ENCODE data around the gene AKAP1. TPM values are rescaled to one million over a fixed set of nuclear protein-coding genes. Genes with fewer than 3 reads are reported as not detected.
A peak's percentile ranks its signal among the peaks of the same experiment; 100 is the strongest.

Gene AKAP1
- total and polyA plus RNA-seq, 2 experiments from 2014 or later: 8.6 to 10.7 TPM

DNA sequence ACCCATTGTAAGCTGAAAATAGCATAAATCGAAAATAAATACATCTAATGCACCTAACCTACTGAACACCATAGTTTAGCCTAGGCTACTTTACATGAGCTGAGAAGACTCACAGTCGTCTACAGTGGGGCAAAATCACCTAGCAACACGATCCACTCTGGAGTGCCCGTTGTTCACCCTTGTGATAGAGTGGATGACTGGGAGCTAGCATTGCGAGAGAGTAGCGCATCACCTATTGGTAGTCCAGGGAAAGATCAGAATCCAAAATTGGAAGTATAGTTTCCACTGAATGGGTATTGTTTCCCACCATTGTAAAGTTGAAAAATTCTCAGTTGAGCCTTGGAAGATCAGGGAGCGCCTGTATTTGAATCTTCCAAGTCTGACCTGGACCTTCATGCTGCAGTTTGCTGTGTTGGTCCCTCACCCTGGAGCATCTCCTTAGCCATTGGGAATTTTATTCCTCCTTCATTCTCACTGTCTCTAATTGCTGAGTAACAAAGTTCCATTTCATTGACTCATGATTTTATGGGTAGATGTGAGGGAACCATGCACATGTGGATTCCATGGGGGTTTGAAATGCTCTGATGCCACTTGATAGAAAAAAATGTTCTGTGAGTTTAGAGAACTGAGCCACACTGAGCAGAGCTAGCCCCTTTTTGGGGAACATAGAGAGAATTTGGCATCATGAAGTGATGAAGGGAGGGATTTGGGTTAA lies 19.6 kb downstream of the AKAP1 start:
- no peak overlapping the region for H2AFZ ChIP-seq
- no peaks in the 10 kb centered on the region for H3K36me3 ChIP-seq (ENCODE audit: low read depth)
- peaks cover 9% of the 10 kb centered on the region for H3F3A ChIP-seq (ENCODE audit: insufficient read depth)
- no peak overlapping the region for H3K27ac ChIP-seq
- 83 to 84% methylated on average over 7 of the region's 7 CpGs for WGBS, 2 experiments (ENCODE audit: low coverage in 1 of 2, low lambda C conversion rate in 2 of 2, missing lambda C conversion rate in 2 of 2)
- H3K9ac ChIP-seq: no peak overlapping the region
- TF ChIP-seq EZH2 (IDR thresholded peaks at IDR 0.05; ENCODE audit: insufficient read depth, poor library complexity, severe bottlenecking) (no peak), EZH2phosphoT487 (IDR thresholded peaks at IDR 0.05; ENCODE audit: insufficient read depth, low read depth) (no peak)
- DNase-seq: peak; percentile 77
- peaks cover 7% of the 10 kb centered on the region for H3K4me1 ChIP-seq (ENCODE audit: insufficient read depth)
- no peak overlapping the region for H3K4me3 ChIP-seq
- in situ Hi-C loops (cut with MboI): no loop called here
- no peaks in the 10 kb centered on the region; the same call in 1 of the 2 replicates for H4K20me1 ChIP-seq (ENCODE audit: insufficient read depth)
- H3K4me2 ChIP-seq (ENCODE audit: unreplicated experiment): peak overlapping the region; percentile 8
- H3K9me3 ChIP-seq (ENCODE audit: low read depth): no peaks in the 10 kb centered on the region
- no peaks in the 10 kb centered on the region for H3K27me3 ChIP-seq (replicated peaks; ENCODE audit: insufficient read depth)
- H3K9me2 ChIP-seq (ENCODE audit: insufficient read depth): no peaks in the 10 kb centered on the region
- H3K79me2 ChIP-seq (ENCODE audit: insufficient read depth): no peaks in the 10 kb centered on the region

- TF ChIP-seq EZH2phosphoT487 (IDR thresholded peaks at IDR 0.05; ENCODE audit: insufficient read depth, low read depth): no peak
- no peak for TF ChIP-seq EZH2 (IDR thresholded peaks at IDR 0.05; ENCODE audit: insufficient read depth, poor library complexity, severe bottlenecking)
- no peaks in the 10 kb centered on the region for H3K36me3 ChIP-seq (ENCODE audit: low read depth)
- no peak overlapping the region for H2AFZ ChIP-seq
- no peak overlapping the region for H3K9ac ChIP-seq
- H3F3A ChIP-seq (ENCODE audit: insufficient read depth): peaks cover 9% of the 10 kb centered on the region
- 87 to 89% methylated on average over 8 of the region's 8 CpGs for WGBS, 2 experiments (ENCODE audit: low coverage in 1 of 2, low lambda C conversion rate in 2 of 2, missing lambda C conversion rate in 2 of 2)
- H3K27me3 ChIP-seq (replicated peaks; ENCODE audit: insufficient read depth): no peaks in the 10 kb centered on the region
- no peaks in the 10 kb centered on the region for H3K9me3 ChIP-seq (ENCODE audit: low read depth)
- no peak overlapping the region for H3K4me3 ChIP-seq
- H3K79me2 ChIP-seq (ENCODE audit: insufficient read depth): no peaks in the 10 kb centered on the region
- no peaks in the 10 kb centered on the region; the same call in 1 of the 2 replicates for H4K20me1 ChIP-seq (ENCODE audit: insufficient read depth)
- peaks cover 7% of the 10 kb centered on the region for H3K4me1 ChIP-seq (ENCODE audit: insufficient read depth)
- no peak overlapping the region for H3K27ac ChIP-seq
- no peak for DNase-seq
- no peak overlapping the region for H3K4me2 ChIP-seq (ENCODE audit: unreplicated experiment)
- H3K9me2 ChIP-seq (ENCODE audit: insufficient read depth): no peaks in the 10 kb centered on the region
- in situ Hi-C loops (cut with MboI): no loop called here
Observed at GRCh38 chr17:57105591-57105990, 20.5 kb downstream of the AKAP1 start.

DNA sequence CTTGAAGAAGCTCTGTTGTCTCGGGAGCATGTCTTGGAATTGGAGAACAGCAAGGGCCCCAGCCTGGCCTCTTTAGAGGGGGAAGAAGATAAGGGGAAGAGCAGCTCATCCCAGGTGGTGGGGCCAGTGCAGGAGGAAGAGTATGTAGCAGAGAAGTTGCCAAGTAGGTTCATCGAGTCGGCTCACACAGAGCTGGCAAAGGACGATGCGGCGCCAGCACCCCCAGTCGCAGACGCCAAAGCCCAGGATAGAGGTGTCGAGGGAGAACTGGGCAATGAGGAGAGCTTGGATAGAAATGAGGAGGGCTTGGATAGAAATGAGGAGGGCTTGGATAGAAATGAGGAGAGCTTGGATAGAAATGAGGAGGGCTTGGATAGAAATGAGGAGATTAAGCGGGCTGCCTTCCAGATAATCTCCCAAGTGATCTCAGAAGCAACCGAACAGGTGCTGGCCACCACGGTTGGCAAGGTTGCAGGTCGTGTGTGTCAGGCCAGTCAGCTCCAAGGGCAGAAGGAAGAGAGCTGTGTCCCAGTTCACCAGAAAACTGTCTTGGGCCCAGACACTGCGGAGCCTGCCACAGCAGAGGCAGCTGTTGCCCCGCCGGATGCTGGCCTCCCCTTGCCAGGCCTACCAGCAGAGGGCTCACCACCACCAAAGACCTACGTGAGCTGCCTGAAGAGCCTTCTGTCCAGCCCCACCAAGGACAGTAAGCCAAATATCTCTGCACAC lies 21.2 kb downstream of the AKAP1 start:
- no peaks in the 10 kb centered on the region for H3K27me3 ChIP-seq (replicated peaks; ENCODE audit: insufficient read depth)
- H3K4me3 ChIP-seq: no peak overlapping the region
- H3K27ac ChIP-seq: no peak overlapping the region
- no peaks in the 10 kb centered on the region for H3K79me2 ChIP-seq (ENCODE audit: insufficient read depth)
- in situ Hi-C loops (cut with MboI): no loop called here
- no peaks in the 10 kb centered on the region for H3K36me3 ChIP-seq (ENCODE audit: low read depth)
- peaks cover 7% of the 10 kb centered on the region for H3K4me1 ChIP-seq (ENCODE audit: insufficient read depth)
- H3K4me2 ChIP-seq (ENCODE audit: unreplicated experiment): no peak overlapping the region
- no peaks in the 10 kb centered on the region for H3K9me2 ChIP-seq (ENCODE audit: insufficient read depth)
- no peak for DNase-seq
- no peaks in the 10 kb centered on the region; the same call in 1 of the 2 replicates for H4K20me1 ChIP-seq (ENCODE audit: insufficient read depth)
- H2AFZ ChIP-seq: no peak overlapping the region
- H3F3A ChIP-seq (ENCODE audit: insufficient read depth): peaks cover 9% of the 10 kb centered on the region
- H3K9me3 ChIP-seq (ENCODE audit: low read depth): no peaks in the 10 kb centered on the region
- WGBS, 2 experiments (ENCODE audit: low coverage in 1 of 2, low lambda C conversion rate in 2 of 2, missing lambda C conversion rate in 2 of 2): 89 to 91% methylated on average over 17 of the region's 17 CpGs
- H3K9ac ChIP-seq: no peak overlapping the region
- TF ChIP-seq EZH2phosphoT487 (IDR thresholded peaks at IDR 0.05; ENCODE audit: insufficient read depth, low read depth) (no peak), EZH2 (IDR thresholded peaks at IDR 0.05; ENCODE audit: insufficient read depth, poor library complexity, severe bottlenecking) (no peak)

- H3K36me3 ChIP-seq (ENCODE audit: low read depth): no peaks in the 10 kb centered on the region
- WGBS, 2 experiments (ENCODE audit: low coverage in 1 of 2, low lambda C conversion rate in 2 of 2, missing lambda C conversion rate in 2 of 2): 92 to 93% methylated on average over 14 of the region's 14 CpGs
Observed at GRCh38 chr17:57106836-57107497, 21.9 kb downstream of the AKAP1 start.

More at GRCh38 chr17:57106836-57107497, 21.9 kb downstream of the AKAP1 start:
- Histone ChIP-seq H3K9me2 (ENCODE audit: insufficient read depth) (no peaks in the 10 kb centered on the region), H3F3A (ENCODE audit: insufficient read depth) (peaks cover 9% of the 10 kb centered on the region), H2AFZ (no peak overlapping the region), H3K27ac (no peak overlapping the region), H3K4me2 (ENCODE audit: unreplicated experiment) (no peak overlapping the region), H3K9me3 (ENCODE audit: low read depth) (no peaks in the 10 kb centered on the region), H3K27me3 (replicated peaks; ENCODE audit: insufficient read depth) (no peaks in the 10 kb centered on the region), H3K4me3 (no peak overlapping the region), H3K4me1 (ENCODE audit: insufficient read depth) (peaks cover 7% of the 10 kb centered on the region), H3K79me2 (ENCODE audit: insufficient read depth) (no peaks in the 10 kb centered on the region), H4K20me1 (ENCODE audit: insufficient read depth) (no peaks in the 10 kb centered on the region), H3K9ac (no peak overlapping the region)
- in situ Hi-C loops (cut with MboI): no loop called here
- TF ChIP-seq EZH2phosphoT487 (IDR thresholded peaks at IDR 0.05; ENCODE audit: insufficient read depth, low read depth): no peak
- no peak for TF ChIP-seq EZH2 (IDR thresholded peaks at IDR 0.05; ENCODE audit: insufficient read depth, poor library complexity, severe bottlenecking)
- no peak for DNase-seq
